NAMALWA (cell line): Measurements from ENCODE around the gene BLVRA.

Source experiments
- DNase-seq: peaks from one replicate; pipeline ENCODE4 v3.0.0-alpha.2; 2015; ENCODE audit warnings: low spot score

Gene BLVRA

GRCh38 chr7:43749383-43749940, 9.0 kb upstream of the BLVRA start:
- DNase-seq = no peak

GRCh38 chr7:43750016-43750887, 8.2 kb upstream of the BLVRA start:
- DNase-seq = no peak

- no peak for DNase-seq
These were observed 6.1 kb upstream of the BLVRA start for GRCh38 chr7:43752411-43752810.

- DNase-seq = no peak
These were observed 5.1 kb upstream of the BLVRA start for GRCh38 chr7:43753271-43753810.

- no peak for DNase-seq
These were observed 4.6 kb upstream of the BLVRA start for GRCh38 chr7:43753843-43754242.

- DNase-seq = no peak
These were observed 3.9 kb upstream of the BLVRA start for GRCh38 chr7:43754596-43754995.

GRCh38 chr7:43756368-43757072, 2.0 kb upstream of the BLVRA start:
- DNase-seq = no peak

GRCh38 chr7:43757073-43757720, 1.3 kb upstream of the BLVRA start:
- no peak for DNase-seq

GRCh38 chr7:43758822-43759683, 573 bp downstream of the BLVRA start:
- no peak for DNase-seq

GRCh38 chr7:43760861-43761260, 2.4 kb downstream of the BLVRA start:
- no peak for DNase-seq

- DNase-seq = no peak
These were observed 2.9 kb downstream of the BLVRA start for GRCh38 chr7:43761382-43761781.

- no peak for DNase-seq
These were observed 3.6 kb downstream of the BLVRA start for GRCh38 chr7:43761938-43762692.

- DNase-seq = no peak
These were observed 4.7 kb downstream of the BLVRA start for GRCh38 chr7:43763183-43763582.

GRCh38 chr7:43764039-43764761, 5.7 kb downstream of the BLVRA start:
- DNase-seq = peak; percentile 24

GRCh38 chr7:43764807-43765491, 6.5 kb downstream of the BLVRA start:
- no peak for DNase-seq

- no peak for DNase-seq
These were observed 8.1 kb downstream of the BLVRA start for GRCh38 chr7:43766564-43766963.

GRCh38 chr7:43767311-43767710, 8.8 kb downstream of the BLVRA start:
- no peak for DNase-seq

- no peak for DNase-seq
These were observed 9.9 kb downstream of the BLVRA start for GRCh38 chr7:43768201-43768886.

- no peak for DNase-seq
These were observed 10.4 kb downstream of the BLVRA start for GRCh38 chr7:43768887-43769272.
